GM08714 (cell line): ENCODE data around the gene AP2B1.

Experiments
- H3K4me3 ChIP-seq: fragments of 200-500 bp; sonication (Bioruptor generic); 2 replicates; pipeline ENCODE4 v1.5.1; 2014; ENCODE audit warnings: mild to moderate bottlenecking, low read length, inconsistent platforms
- ZNF274 ChIP-seq: IDR thresholded peaks from 2 replicates; pipeline ENCODE4 v1.6.1; 2012; ENCODE audit warnings: mild to moderate bottlenecking, low read depth, low read length

AP2B1 gene

GRCh38 chr17:35587074-35587961 is at the start of gene AP2B1:
AP2B1 (plus strand) TSS chr17:35587322; CDS start chr17:35594031, 6,709 bp downstream.
- TF ChIP-seq ZNF274, result no peak
- H3K4me3 ChIP-seq, result peak within 1 kb of the TSS; percentile 77

- H3K4me3 ChIP-seq, result peak within 1 kb of the TSS; percentile 77
- TF ChIP-seq ZNF274, result no peak
These were observed 49.5 kb upstream of the AP2B1 start, which contains the start of gene SLFN12L for GRCh38 chr17:35537601-35538141. SLFN12L (minus strand) TSS chr17:35537678; CDS start chr17:35522364, 15,314 bp downstream.

- no peak for TF ChIP-seq ZNF274
- H3K4me3 ChIP-seq, result peak overlapping the region; percentile 44; the same call in 1 of the 2 replicates
These were observed 47.5 kb upstream of the AP2B1 start for GRCh38 chr17:35539659-35540026.

- H3K4me3 ChIP-seq, result peak overlapping the region; percentile 83
- TF ChIP-seq ZNF274, result no peak
These were observed 46.3 kb upstream of the AP2B1 start for GRCh38 chr17:35540589-35541404.

GRCh38 chr17:35541434-35541833 is 45.7 kb upstream of the AP2B1 start:
- peak overlapping the region; percentile 31 for H3K4me3 ChIP-seq

GRCh38 chr17:35542990-35543389 is 44.1 kb upstream of the AP2B1 start:
- no peak overlapping the region for H3K4me3 ChIP-seq
- TF ChIP-seq ZNF274, result no peak

More at GRCh38 chr17:35541434-35541833, 45.7 kb upstream of the AP2B1 start:
- TF ChIP-seq ZNF274, result no peak

- no peak overlapping the region for H3K4me3 ChIP-seq
- no peak for TF ChIP-seq ZNF274
These were observed 43.3 kb upstream of the AP2B1 start for GRCh38 chr17:35543856-35544255.

- no peak for TF ChIP-seq ZNF274
- H3K4me3 ChIP-seq, result no peak overlapping the region
These were observed 42.0 kb upstream of the AP2B1 start for GRCh38 chr17:35545150-35545549.

- H3K4me3 ChIP-seq, result no peak overlapping the region
- no peak for TF ChIP-seq ZNF274
These were observed 40.6 kb upstream of the AP2B1 start for GRCh38 chr17:35546487-35546886.

- no peak for TF ChIP-seq ZNF274
- H3K4me3 ChIP-seq, result no peak overlapping the region
These were observed 38.8 kb upstream of the AP2B1 start for GRCh38 chr17:35548208-35548810.

- TF ChIP-seq ZNF274, result no peak
- no peak overlapping the region for H3K4me3 ChIP-seq
These were observed 38.1 kb upstream of the AP2B1 start for GRCh38 chr17:35548978-35549377.

GRCh38 chr17:35553310-35553709 is 33.8 kb upstream of the AP2B1 start:
- H3K4me3 ChIP-seq, result no peak overlapping the region
- no peak for TF ChIP-seq ZNF274

- H3K4me3 ChIP-seq, result no peak overlapping the region
- TF ChIP-seq ZNF274, result no peak
These were observed 32.5 kb upstream of the AP2B1 start for GRCh38 chr17:35554668-35555067.

- H3K4me3 ChIP-seq, result no peak overlapping the region
- no peak for TF ChIP-seq ZNF274
These were observed 31.4 kb upstream of the AP2B1 start for GRCh38 chr17:35555691-35556090.
